Measurements from ENCODE around the gene LPIN2.

LPIN2 gene

GRCh38 chr18:2968606-2969005 lies 44.3 kb downstream of the LPIN2 start:
- TF ChIP-seq GABPA (IDR thresholded peaks at IDR 0.05; ENCODE audit: low read depth): no peak
- TF ChIP-seq CTCF (IDR thresholded peaks at IDR 0.05; ENCODE audit: insufficient read depth, low read length): no peak
- TF ChIP-seq POLR2AphosphoS5 (IDR thresholded peaks at IDR 0.05; ENCODE audit: low read depth): no peak
- no peak for TF ChIP-seq REST (IDR thresholded peaks at IDR 0.05; ENCODE audit: insufficient replicate concordance, low read depth)
- no peak for TF ChIP-seq SPI1 (IDR thresholded peaks at IDR 0.05; ENCODE audit: borderline replicate concordance, low read depth)
- no peak overlapping the region for H3K27ac ChIP-seq (replicated peaks)

GRCh38 chr18:2967820-2968219 lies 45.1 kb downstream of the LPIN2 start:
- TF ChIP-seq REST (IDR thresholded peaks at IDR 0.05; ENCODE audit: insufficient replicate concordance, low read depth): no peak
- TF ChIP-seq CTCF (IDR thresholded peaks at IDR 0.05; ENCODE audit: insufficient read depth, low read length): no peak
- no peak for TF ChIP-seq SPI1 (IDR thresholded peaks at IDR 0.05; ENCODE audit: borderline replicate concordance, low read depth)
- TF ChIP-seq GABPA (IDR thresholded peaks at IDR 0.05; ENCODE audit: low read depth): no peak
- no peak for TF ChIP-seq POLR2AphosphoS5 (IDR thresholded peaks at IDR 0.05; ENCODE audit: low read depth)
- DNase-seq (ENCODE audit: low read depth in 1 of 2, low spot score in 1 of 2): no peak
- no peak overlapping the region for H3K27ac ChIP-seq (replicated peaks)
- H3K4me3 ChIP-seq (replicated peaks; ENCODE audit: insufficient read depth, low read length): no peak overlapping the region
- no peaks in the 10 kb centered on the region for H3K27me3 ChIP-seq (ENCODE audit: insufficient read depth, poor library complexity, severe bottlenecking)

More at GRCh38 chr18:2968606-2969005, 44.3 kb downstream of the LPIN2 start:
- Histone ChIP-seq H3K4me3 (replicated peaks; ENCODE audit: insufficient read depth, low read length) (no peak overlapping the region), H3K27me3 (ENCODE audit: insufficient read depth, poor library complexity, severe bottlenecking) (no peaks in the 10 kb centered on the region)
- peak in 1 of 2 experiments; percentile 29 for DNase-seq (ENCODE audit: low read depth in 1 of 2, low spot score in 1 of 2)

GRCh38 chr18:2967357-2967756 lies 45.6 kb downstream of the LPIN2 start:
- Histone ChIP-seq H3K27me3 (ENCODE audit: insufficient read depth, poor library complexity, severe bottlenecking) (no peaks in the 10 kb centered on the region), H3K4me3 (replicated peaks; ENCODE audit: insufficient read depth, low read length) (no peak overlapping the region), H3K27ac (replicated peaks) (no peak overlapping the region)
- no peak for DNase-seq (ENCODE audit: low read depth in 1 of 2, low spot score in 1 of 2)
- TF ChIP-seq REST (IDR thresholded peaks at IDR 0.05; ENCODE audit: insufficient replicate concordance, low read depth): no peak
- TF ChIP-seq GABPA (IDR thresholded peaks at IDR 0.05; ENCODE audit: low read depth): no peak
- no peak for TF ChIP-seq SPI1 (IDR thresholded peaks at IDR 0.05; ENCODE audit: borderline replicate concordance, low read depth)
- no peak for TF ChIP-seq CTCF (IDR thresholded peaks at IDR 0.05; ENCODE audit: insufficient read depth, low read length)
- no peak for TF ChIP-seq POLR2AphosphoS5 (IDR thresholded peaks at IDR 0.05; ENCODE audit: low read depth)

Data from HL-60 (cell line).